CD4-positive, alpha-beta T cell (primary cell): Measurements from ENCODE around the gene CCDC102A. TPM values are rescaled to one million over a fixed set of nuclear protein-coding genes. Genes with fewer than 3 reads are reported as not detected.

ENCODE experiments used
- ATAC-seq: fragments of 200-7000 bp; cut with Tn5 transposase; one replicate; pipeline ENCODE4 v1.10.0; 2022; ENCODE audit warnings: mild to moderate bottlenecking; ENCODE audit not compliant: poor library complexity
- CTCF ChIA-PET: fragments of 350-600 bp; sonication (Branson Sonifier 250); formaldehyde crosslinking; loops from one replicate; lab custom pipeline; 2021; ENCODE audit warnings: antibody characterized with exemption, inconsistent platforms; lab: Charles Lee
- POLR2A ChIA-PET: fragments of 350-600 bp; sonication (Branson Sonifier 250); formaldehyde crosslinking; loops from one replicate; lab custom pipeline; 2021; ENCODE audit warnings: antibody characterized with exemption, inconsistent platforms; lab: Charles Lee
- DNase-seq, 14 experiments: peaks; one replicate each; pipeline ENCODE4 v3.0.0-alpha.2; 2013 to 2020; ENCODE audit warnings: mixed read lengths in 2 of 14
- H3K27ac ChIP-seq, 2 donors: one replicate each; pipeline versions ENCODE4 v1.5.1 to v1.7.0; 2013; ENCODE audit warnings: low read length in 2 of 2, low read depth in 1 of 2, mild to moderate bottlenecking in 1 of 2
- H3K27me3 ChIP-seq, 2 experiments: 1 replicate in 1 of 2; 2 replicates in 1 of 2; pipeline versions ENCODE4 v1.6.1 to v1.7.0; 2013; ENCODE audit warnings: low read length in 2 of 2, control low read depth in 1 of 2, mild to moderate bottlenecking in 1 of 2, moderate library complexity in 1 of 2; ENCODE audit not compliant: insufficient read depth in 2 of 2, control insufficient read depth in 1 of 2
- H3K36me3 ChIP-seq: one replicate; pipeline ENCODE4 v1.6.1; 2013; ENCODE audit warnings: low read length, control low read depth; ENCODE audit not compliant: insufficient read depth
- H3K4me1 ChIP-seq: one replicate; pipeline ENCODE4 v1.6.1; 2013; ENCODE audit warnings: low read length, control low read depth; ENCODE audit not compliant: insufficient read depth
- H3K4me3 ChIP-seq: one replicate; pipeline ENCODE4 v1.5.1; 2013; ENCODE audit warnings: mild to moderate bottlenecking, low read length, moderate library complexity
- H3K9me3 ChIP-seq, 2 experiments: 1 replicate in 1 of 2; 2 replicates in 1 of 2; pipeline versions ENCODE4 v1.6.1 to v1.7.0; 2013; ENCODE audit warnings: low read length in 2 of 2, mild to moderate bottlenecking in 2 of 2, control low read depth in 1 of 2, moderate library complexity in 1 of 2; ENCODE audit not compliant: control insufficient read depth in 1 of 2, insufficient read depth in 1 of 2
- H3K27ac Mint-ChIP-seq: one replicate; pipeline ENCODE4 v1.8.0; 2020; ENCODE audit warnings: mixed read lengths
- H3K27me3 Mint-ChIP-seq: one replicate; pipeline ENCODE4 v1.8.0; 2021; ENCODE audit warnings: mixed read lengths
- H3K36me3 Mint-ChIP-seq: one replicate; pipeline ENCODE4 v1.8.0; 2021; ENCODE audit warnings: low read depth, mixed read lengths
- H3K4me1 Mint-ChIP-seq: one replicate; pipeline ENCODE4 v1.8.0; 2021; ENCODE audit warnings: low read depth, mixed read lengths
- H3K4me3 Mint-ChIP-seq: one replicate; pipeline ENCODE4 v1.8.0; 2020; ENCODE audit warnings: mild to moderate bottlenecking, mixed read lengths
- H3K9me3 Mint-ChIP-seq: one replicate; pipeline ENCODE4 v1.8.0; 2020; ENCODE audit warnings: mixed read lengths
- intact Hi-C, 2 experiments: fragments of 100-400 bp; cut with DNase I in 1 of 2; cut with micrococcal nuclease in 1 of 2; formaldehyde crosslinking; loops; one replicate each; pipeline versions ENCODE4 v1.15.1 to v1.9.0; 2023 to 2025; cut with DNase I, micrococcal nuclease
- total RNA-seq, 174 experiments: library from RNA in 2 of 174; stranded (reverse) in 2 of 174; gene quantifications; one replicate each; pipeline ENCODE4 v1.2.3 and lab custom pipeline; 2021 to 2026
- TF ChIP-seq, protein P1 (sequence below): fragments of 200-600 bp; IDR thresholded peaks from one replicate; pipeline ENCODE4 v1.8.0; 2022; ENCODE audit warnings: antibody characterized with exemption, mild to moderate bottlenecking

The CCDC102A gene
- total RNA-seq, 2 experiments from 2014 or later: 2.0 TPM

DNA sequence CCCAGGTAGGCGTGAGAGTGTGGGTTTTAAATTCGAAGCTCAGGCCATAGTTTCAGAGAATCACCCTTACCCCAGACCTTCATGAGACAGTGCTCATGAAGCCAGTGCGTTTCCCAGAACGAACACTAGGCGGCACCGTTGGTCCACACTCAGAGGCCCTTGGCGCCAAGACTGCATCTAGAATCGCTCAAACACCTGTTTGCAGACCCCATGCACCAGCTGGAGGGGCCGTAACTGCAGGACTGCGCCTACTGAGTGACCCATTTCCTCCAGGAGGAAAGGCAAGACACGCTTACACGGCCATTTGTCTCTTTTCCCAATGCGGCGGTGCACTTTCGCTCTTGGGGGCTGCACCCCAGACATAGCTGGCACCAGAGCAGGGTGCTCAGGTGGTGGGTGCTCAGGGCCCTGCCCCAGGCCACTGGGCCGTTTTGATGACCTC lies 40.1 kb upstream of the CCDC102A start:
- intact Hi-C loops: loop anchor here (1.0 to 5.0 kb wide), 8 partner anchors 14 to 911 kb away; no protein-coding TSS in a partner anchor
- no peaks in the 10 kb centered on the region for H3K36me3 Mint-ChIP-seq
- H3K4me1 ChIP-seq: peaks cover 35% of the 10 kb centered on the region
- H3K4me3 ChIP-seq: no peak overlapping the region
- H3K36me3 ChIP-seq: no peaks in the 10 kb centered on the region
- peaks cover 29% of the 10 kb centered on the region for H3K4me1 Mint-ChIP-seq
- H3K27me3 ChIP-seq: no peaks in the 10 kb centered on the region
- CTCF ChIA-PET: interaction anchor here (0.6 to 2.2 kb wide), 12 partner anchors 9 to 75 kb away, joined by 3 to 13 read pairs (median 4); no protein-coding TSS in a partner anchor
- H3K27ac Mint-ChIP-seq: no peak overlapping the region
- ATAC-seq: peak; percentile 94
- TF ChIP-seq, protein P1, sequence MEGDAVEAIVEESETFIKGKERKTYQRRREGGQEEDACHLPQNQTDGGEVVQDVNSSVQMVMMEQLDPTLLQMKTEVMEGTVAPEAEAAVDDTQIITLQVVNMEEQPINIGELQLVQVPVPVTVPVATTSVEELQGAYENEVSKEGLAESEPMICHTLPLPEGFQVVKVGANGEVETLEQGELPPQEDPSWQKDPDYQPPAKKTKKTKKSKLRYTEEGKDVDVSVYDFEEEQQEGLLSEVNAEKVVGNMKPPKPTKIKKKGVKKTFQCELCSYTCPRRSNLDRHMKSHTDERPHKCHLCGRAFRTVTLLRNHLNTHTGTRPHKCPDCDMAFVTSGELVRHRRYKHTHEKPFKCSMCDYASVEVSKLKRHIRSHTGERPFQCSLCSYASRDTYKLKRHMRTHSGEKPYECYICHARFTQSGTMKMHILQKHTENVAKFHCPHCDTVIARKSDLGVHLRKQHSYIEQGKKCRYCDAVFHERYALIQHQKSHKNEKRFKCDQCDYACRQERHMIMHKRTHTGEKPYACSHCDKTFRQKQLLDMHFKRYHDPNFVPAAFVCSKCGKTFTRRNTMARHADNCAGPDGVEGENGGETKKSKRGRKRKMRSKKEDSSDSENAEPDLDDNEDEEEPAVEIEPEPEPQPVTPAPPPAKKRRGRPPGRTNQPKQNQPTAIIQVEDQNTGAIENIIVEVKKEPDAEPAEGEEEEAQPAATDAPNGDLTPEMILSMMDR: peak; percentile 98
- peaks cover 7% of the 10 kb centered on the region for H3K27me3 Mint-ChIP-seq
- no peaks in the 10 kb centered on the region for H3K9me3 Mint-ChIP-seq
- no peak overlapping the region for H3K4me3 Mint-ChIP-seq
- peak; percentile 69 to 89 (median 80) for DNase-seq
- POLR2A ChIA-PET: interaction anchor here (0.5 to 1.4 kb wide), 8 partner anchors 15 to 159 kb away, joined by 3 to 8 read pairs (median 3); partner anchors contain the start of gene KATNB1
- no peak overlapping the region for H3K27ac ChIP-seq
- no peaks in the 10 kb centered on the region for H3K9me3 ChIP-seq

DNA sequence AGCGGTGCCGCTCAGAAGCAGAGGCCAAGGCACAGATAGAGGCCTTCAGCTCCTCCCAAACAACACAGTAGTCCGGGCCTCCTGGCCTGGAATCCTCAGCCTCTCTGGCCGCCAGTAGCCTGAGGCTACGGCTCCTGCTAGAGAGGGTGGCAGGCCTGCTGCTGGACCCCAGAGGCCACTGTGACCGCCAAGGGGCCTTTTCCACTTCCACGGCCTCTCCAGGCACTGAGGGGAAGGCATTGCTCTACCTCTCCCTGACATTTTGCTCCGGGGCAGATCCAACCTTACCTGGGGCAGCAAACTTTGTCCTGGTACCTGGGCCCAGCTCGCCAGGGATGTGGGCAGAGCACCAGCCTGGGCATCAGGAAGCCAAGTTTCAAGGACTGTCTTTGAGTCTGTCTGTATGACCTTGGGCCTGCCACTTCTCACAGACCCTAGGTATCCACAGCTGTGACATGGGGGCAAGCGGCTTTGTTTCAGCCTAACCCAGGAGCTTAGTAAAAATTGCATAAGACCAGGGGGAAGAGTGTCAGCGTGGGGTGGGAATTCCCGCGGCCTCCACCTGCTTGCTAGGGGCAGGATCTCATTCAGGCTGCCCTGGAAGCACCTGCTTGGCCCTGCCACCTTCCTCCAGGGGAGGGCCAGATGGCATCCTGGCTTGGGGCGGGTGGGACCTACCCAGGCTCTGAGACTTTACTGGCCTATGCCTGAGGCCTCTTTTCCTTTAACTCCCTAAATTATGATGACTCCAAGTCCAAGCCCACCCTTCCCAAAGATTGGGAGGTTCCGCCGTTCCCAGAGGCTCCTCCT lies 39.3 kb upstream of the CCDC102A start:
- H3K4me1 Mint-ChIP-seq: peaks cover 29% of the 10 kb centered on the region
- DNase-seq (no peak), ATAC-seq (no peak)
- no peaks in the 10 kb centered on the region for H3K36me3 ChIP-seq
- peaks cover 7% of the 10 kb centered on the region for H3K27me3 Mint-ChIP-seq
- H3K4me3 Mint-ChIP-seq: no peak overlapping the region
- TF ChIP-seq, protein P1: no peak
- no peak overlapping the region for H3K4me3 ChIP-seq
- no peaks in the 10 kb centered on the region for H3K9me3 Mint-ChIP-seq
- no peaks in the 10 kb centered on the region for H3K36me3 Mint-ChIP-seq
- no peak overlapping the region for H3K27ac Mint-ChIP-seq
- H3K27me3 ChIP-seq: no peaks in the 10 kb centered on the region
- H3K9me3 ChIP-seq: no peaks in the 10 kb centered on the region
- peaks cover 35% of the 10 kb centered on the region for H3K4me1 ChIP-seq
- CTCF ChIA-PET: interaction anchor here (0.7 to 2.2 kb wide), 10 partner anchors 10 to 76 kb away, joined by 3 to 13 read pairs (median 4); no protein-coding TSS in a partner anchor
- no peak overlapping the region for H3K27ac ChIP-seq
- POLR2A ChIA-PET: interaction anchor here (0.6 to 1.1 kb wide), 3 partner anchors 17 to 160 kb away, joined by 3 read pairs; partner anchors contain the start of gene KATNB1
- intact Hi-C loops: loop anchor here (1.0 to 5.0 kb wide), 8 partner anchors 15 to 912 kb away; no protein-coding TSS in a partner anchor

DNA sequence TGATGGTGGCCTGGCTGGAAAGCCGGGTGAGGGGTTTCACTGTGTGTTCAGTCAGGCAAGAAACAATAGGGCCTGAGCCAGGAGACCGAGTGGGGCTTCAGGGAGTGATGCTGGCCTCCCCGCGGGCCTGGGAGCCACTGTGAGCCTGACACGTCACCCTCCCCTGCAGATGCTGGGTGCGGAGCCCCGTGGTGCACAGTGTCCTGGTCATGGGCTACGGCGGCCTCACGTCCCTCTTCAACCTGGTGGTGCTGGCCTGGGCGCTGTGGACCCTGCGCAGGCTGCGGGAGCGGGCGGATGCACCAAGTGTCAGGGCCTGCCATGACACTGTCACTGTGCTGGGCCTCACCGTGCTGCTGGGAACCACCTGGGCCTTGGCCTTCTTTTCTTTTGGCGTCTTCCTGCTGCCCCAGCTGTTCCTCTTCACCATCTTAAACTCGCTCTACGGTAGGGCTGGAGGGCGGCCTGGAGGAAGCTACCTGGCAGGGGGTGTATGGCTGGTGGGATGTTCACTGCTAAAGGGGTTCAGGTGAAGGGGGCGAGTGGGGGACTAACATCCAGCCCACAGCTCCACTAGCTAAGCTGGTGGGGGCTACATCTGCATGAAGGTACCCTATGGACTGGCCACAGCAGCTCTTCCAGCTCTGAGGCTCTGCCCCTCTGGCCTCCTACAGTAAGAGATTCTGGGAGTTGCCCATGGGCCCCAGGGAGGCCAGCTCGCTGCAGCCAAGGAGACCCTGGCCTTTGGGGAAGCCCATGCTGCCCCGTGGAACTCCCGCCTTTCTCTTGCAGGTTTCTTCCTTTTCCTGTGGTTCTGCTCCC lies 38.5 kb upstream of the CCDC102A start:
- H3K27ac Mint-ChIP-seq: no peak overlapping the region
- peaks cover 4% of the 10 kb centered on the region for H3K36me3 ChIP-seq
- intact Hi-C loops: loop anchor here (5.0 kb wide), 4 partner anchors 142 to 912 kb away; no protein-coding TSS in a partner anchor
- H3K27me3 Mint-ChIP-seq: peaks cover 3% of the 10 kb centered on the region
- no peaks in the 10 kb centered on the region for H3K9me3 Mint-ChIP-seq
- H3K36me3 Mint-ChIP-seq: no peaks in the 10 kb centered on the region
- H3K27me3 ChIP-seq: no peaks in the 10 kb centered on the region
- no peak overlapping the region for H3K27ac ChIP-seq
- DNase-seq: no peak
- H3K4me1 Mint-ChIP-seq: peaks cover 29% of the 10 kb centered on the region
- CTCF ChIA-PET: interaction anchor here (1.2 to 2.1 kb wide), 2 partner anchors 20 to 27 kb away, joined by 3 to 5 read pairs; no protein-coding TSS in a partner anchor
- POLR2A ChIA-PET: interaction anchor here (0.6 to 1.0 kb wide), 2 partner anchors 18 to 31 kb away, joined by 3 read pairs; no protein-coding TSS in a partner anchor
- H3K4me3 Mint-ChIP-seq: no peak overlapping the region
- ATAC-seq: no peak
- H3K4me3 ChIP-seq: no peak overlapping the region
- TF ChIP-seq, protein P1: no peak
- peaks cover 35% of the 10 kb centered on the region for H3K4me1 ChIP-seq
- H3K9me3 ChIP-seq: no peaks in the 10 kb centered on the region
